ENCODE results near the gene SEPHS1. TPM values are rescaled to one million over a fixed set of nuclear protein-coding genes. Genes with fewer than 3 reads are reported as not detected.
A peak's percentile ranks its signal among the peaks of the same experiment; 100 is the strongest.

SEPHS1 gene
- total RNA-seq, 1 donor from 2014 or later: 52.9 TPM

- peak overlapping the region; percentile 76 for H3K27ac Mint-ChIP-seq (ENCODE audit: unreplicated experiment)
- TF ChIP-seq CTCF (IDR thresholded peaks at IDR 0.05): no peak
- DNase-seq (ENCODE audit: low spot score): no peak
- no peaks in the 10 kb centered on the region for H3K36me3 Mint-ChIP-seq (ENCODE audit: low read depth)
- H3K9me3 Mint-ChIP-seq (ENCODE audit: low read depth): no peaks in the 10 kb centered on the region
- H3K4me3 Mint-ChIP-seq (ENCODE audit: unreplicated experiment): peak overlapping the region; percentile 87
- peaks cover 27% of the 10 kb centered on the region for H3K27me3 Mint-ChIP-seq (ENCODE audit: low read depth)
- peaks cover 37% of the 10 kb centered on the region for H3K4me1 Mint-ChIP-seq (ENCODE audit: low read depth)
Observed at GRCh38 chr10:13349463-13350274, 1.6 kb upstream of the SEPHS1 start.

- H3K4me3 Mint-ChIP-seq (ENCODE audit: unreplicated experiment): no peak overlapping the region
Observed at GRCh38 chr10:13347500-13348156, 465 bp downstream of the SEPHS1 start.

GRCh38 chr10:13347043-13347499 lies 1.0 kb downstream of the SEPHS1 start:
- peak overlapping the region; percentile 94 for H3K27ac Mint-ChIP-seq (ENCODE audit: unreplicated experiment)
- TF ChIP-seq CTCF (IDR thresholded peaks at IDR 0.05): no peak
- peaks cover 40% of the 10 kb centered on the region for H3K4me1 Mint-ChIP-seq (ENCODE audit: low read depth)
- peaks cover 11% of the 10 kb centered on the region for H3K27me3 Mint-ChIP-seq (ENCODE audit: low read depth)
- H3K4me3 Mint-ChIP-seq (ENCODE audit: unreplicated experiment): peak overlapping the region; percentile 74
- no peaks in the 10 kb centered on the region for H3K9me3 Mint-ChIP-seq (ENCODE audit: low read depth)
- H3K36me3 Mint-ChIP-seq (ENCODE audit: low read depth): peaks cover 2% of the 10 kb centered on the region
- DNase-seq (ENCODE audit: low spot score): no peak

More at GRCh38 chr10:13347500-13348156, 465 bp downstream of the SEPHS1 start:
- peaks cover 17% of the 10 kb centered on the region for H3K27me3 Mint-ChIP-seq (ENCODE audit: low read depth)
- H3K36me3 Mint-ChIP-seq (ENCODE audit: low read depth): peaks cover 2% of the 10 kb centered on the region
- no peak overlapping the region for H3K27ac Mint-ChIP-seq (ENCODE audit: unreplicated experiment)
- no peaks in the 10 kb centered on the region for H3K9me3 Mint-ChIP-seq (ENCODE audit: low read depth)
- no peak for TF ChIP-seq CTCF (IDR thresholded peaks at IDR 0.05)
- H3K4me1 Mint-ChIP-seq (ENCODE audit: low read depth): peaks cover 40% of the 10 kb centered on the region
- no peak for DNase-seq (ENCODE audit: low spot score)

GRCh38 chr10:13346283-13347042 lies 1.6 kb downstream of the SEPHS1 start:
- no peak for TF ChIP-seq CTCF (IDR thresholded peaks at IDR 0.05)
- H3K9me3 Mint-ChIP-seq (ENCODE audit: low read depth): no peaks in the 10 kb centered on the region
- peaks cover 5% of the 10 kb centered on the region for H3K27me3 Mint-ChIP-seq (ENCODE audit: low read depth)
- peaks cover 2% of the 10 kb centered on the region for H3K36me3 Mint-ChIP-seq (ENCODE audit: low read depth)
- peaks cover 40% of the 10 kb centered on the region for H3K4me1 Mint-ChIP-seq (ENCODE audit: low read depth)
- peak overlapping the region; percentile 74 for H3K4me3 Mint-ChIP-seq (ENCODE audit: unreplicated experiment)
- DNase-seq (ENCODE audit: low spot score): no peak
- peak overlapping the region; percentile 94 for H3K27ac Mint-ChIP-seq (ENCODE audit: unreplicated experiment)
